DMS 273 (cell line): Measurements from ENCODE around the gene PLD3.
A peak's percentile ranks its signal among the peaks of the same experiment; 100 is the strongest.
"Not testable (repeated sequence)": the region's sequence is repeated elsewhere in the genome, so short reads cannot be mapped to it uniquely, and the experiment has no call there.

Source experiments
- DNase-seq: peaks from one replicate; lab custom pipeline; 2025; ENCODE audit not compliant: unreplicated experiment; lab: John Stamatoyannopoulos, UW

Gene PLD3

GRCh38 chr19:40363069-40363468 is 14.6 kb downstream of the PLD3 start:
- DNase-seq, result no peak

DNA sequence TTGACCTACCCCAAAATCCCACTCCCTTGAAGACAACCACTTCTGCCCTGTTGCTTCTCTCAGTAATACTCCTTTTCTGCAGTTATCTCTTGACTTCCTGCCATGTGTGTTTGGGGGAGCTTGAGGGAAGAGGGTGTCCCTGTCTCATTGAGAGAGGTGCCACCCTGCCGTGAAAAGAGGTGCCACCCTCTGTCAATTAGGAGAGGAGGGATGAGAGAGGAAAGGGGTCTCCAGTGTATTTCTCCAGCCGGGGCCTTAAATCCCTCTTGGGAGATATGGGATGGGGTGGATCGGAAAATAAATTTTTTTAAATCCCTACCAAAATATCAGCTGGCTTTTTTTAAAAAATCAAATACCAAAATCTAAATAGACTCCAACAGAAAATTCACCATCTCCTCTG is 16.5 kb downstream of the PLD3 start:
- no peak for DNase-seq

DNA sequence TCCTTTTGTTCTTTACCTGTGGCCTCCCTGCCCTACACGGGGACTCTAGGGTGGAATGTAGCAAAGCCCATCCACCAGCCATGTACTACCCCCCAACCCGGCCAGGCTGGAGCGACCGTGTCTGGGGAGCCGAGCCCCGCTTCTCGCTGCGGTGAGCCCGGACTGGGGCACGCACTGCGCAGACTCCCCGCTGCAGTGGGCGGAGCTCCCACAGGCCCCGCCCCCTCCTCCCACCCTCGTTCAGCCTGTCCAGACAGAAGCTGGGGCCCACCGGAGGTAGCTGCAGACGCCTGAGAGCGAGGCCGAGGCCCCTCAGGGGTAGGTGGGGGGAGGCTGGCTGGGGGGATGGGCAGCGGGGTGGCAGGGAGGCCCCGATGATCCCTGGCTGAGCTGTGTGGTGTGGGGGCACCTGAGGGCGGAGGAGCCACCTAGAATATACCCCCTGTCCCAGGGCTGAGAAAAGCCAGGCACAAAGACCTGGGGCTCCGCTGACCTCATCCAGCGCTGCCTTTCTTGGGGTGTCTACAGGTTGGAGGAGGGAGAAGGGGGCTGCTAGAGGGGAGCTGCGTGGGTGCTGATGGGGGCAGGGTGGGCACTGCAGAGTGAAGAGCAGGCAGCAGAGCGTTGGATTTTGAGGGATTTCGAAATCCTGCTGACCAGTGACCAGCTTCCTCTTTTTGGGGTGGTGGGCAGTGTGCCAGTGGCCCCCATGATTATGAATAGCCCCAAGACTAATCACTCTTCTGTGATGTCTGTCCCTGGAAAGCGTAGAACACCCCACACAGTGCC is 17.3 kb downstream of the PLD3 start:
- no peak for DNase-seq

DNA sequence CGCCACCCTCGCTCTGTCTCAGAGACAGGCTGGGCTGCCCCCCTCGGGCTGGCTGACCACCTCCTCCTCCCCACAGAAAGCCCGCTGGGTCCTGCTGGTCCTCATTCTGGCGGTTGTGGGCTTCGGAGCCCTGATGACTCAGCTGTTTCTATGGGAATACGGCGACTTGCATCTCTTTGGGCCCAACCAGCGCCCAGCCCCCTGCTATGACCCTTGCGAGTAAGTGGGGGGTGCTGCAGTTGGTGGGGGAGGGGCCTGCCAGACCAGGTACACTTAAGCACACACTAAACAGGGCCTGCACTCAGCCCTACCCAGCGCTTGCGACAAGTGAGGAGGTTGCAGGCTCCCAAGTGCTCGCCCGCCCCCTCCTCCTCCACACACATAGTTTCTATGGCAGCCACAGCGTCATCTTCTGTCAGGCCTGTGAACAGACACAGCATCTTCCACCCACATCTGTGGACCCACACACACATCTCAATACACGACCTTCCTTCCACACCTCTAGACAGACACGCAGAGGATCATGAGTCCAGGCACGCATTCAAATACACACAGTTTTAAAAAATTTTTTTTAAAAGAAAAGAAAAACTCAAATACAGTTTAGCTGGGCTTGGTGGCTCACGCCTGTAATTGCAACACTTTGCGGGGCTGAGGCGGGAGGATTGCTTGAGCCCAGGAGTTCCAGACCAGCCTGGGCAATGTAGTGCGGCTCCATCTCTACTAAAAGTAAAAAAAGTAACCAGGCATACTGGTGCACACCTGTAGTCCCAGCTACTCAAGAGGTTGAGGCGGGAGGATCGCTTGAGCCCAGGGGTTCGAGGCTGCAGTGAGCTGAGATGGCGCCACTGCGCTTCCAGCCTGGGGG is 18.4 kb downstream of the PLD3 start:
- DNase-seq, result no peak

DNA sequence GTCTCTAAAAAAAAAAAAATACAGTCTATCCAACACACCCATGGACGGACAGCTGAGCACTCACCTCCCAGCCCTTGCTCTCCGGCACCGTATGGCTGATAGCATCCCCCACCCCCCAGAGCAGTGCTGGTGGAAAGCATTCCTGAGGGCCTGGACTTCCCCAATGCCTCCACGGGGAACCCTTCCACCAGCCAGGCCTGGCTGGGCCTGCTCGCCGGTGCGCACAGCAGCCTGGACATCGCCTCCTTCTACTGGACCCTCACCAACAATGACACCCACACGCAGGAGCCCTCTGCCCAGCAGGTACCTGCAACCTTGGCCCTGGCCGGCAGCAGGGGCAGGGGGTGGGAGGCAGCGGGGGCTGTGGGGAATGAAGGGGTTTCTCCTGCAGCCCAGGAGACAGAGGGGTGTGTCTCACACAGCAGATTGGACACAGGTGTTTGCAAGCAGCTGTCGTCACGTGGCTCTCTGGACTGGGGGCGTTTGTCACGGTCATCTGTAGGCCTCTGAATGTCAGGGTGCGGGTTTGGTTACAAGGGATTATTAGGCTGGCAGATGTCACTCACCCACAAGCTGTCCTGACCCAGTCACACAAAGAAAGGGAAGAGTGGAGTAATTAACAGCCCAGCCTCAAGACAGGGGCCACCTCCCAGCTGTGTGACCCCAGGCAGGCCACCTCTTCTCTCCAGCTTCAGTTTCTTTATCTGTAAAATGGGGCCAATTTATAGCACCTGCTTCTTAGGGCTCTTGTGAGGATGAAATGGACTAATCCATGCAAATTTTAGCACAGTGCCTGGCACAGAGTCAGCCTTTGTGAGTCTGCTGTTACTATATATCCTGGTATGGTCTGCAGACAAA is 19.3 kb downstream of the PLD3 start:
- peak; percentile 26 for DNase-seq

- no peak for DNase-seq
Observed at GRCh38 chr19:40369797-40370196, 21.3 kb downstream of the PLD3 start.

- DNase-seq, result not testable (repeated sequence)
Observed at GRCh38 chr19:40370253-40370652, 21.8 kb downstream of the PLD3 start.

GRCh38 chr19:40370997-40371801 is 22.7 kb downstream of the PLD3 start:
- DNase-seq, result no peak

DNA sequence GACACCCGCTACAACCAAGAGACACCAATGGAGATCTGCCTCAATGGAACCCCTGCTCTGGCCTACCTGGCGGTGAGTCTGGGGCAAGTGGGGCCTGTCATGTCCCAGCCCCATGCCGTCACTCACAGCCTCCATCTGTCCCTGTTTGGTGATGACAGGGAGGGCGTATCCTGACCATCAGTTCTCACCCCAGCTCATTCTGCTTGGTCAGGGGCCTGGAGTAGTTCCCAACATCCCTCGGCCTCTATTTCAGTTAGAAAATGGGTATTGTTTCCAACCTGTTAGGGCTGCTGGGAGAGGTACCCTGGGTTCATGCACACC is 23.3 kb downstream of the PLD3 start:
- no peak for DNase-seq

- no peak for DNase-seq
Observed at GRCh38 chr19:40374084-40374483, 25.6 kb downstream of the PLD3 start.

GRCh38 chr19:40376286-40376862 is 27.9 kb downstream of the PLD3 start:
- DNase-seq, result no peak

DNA sequence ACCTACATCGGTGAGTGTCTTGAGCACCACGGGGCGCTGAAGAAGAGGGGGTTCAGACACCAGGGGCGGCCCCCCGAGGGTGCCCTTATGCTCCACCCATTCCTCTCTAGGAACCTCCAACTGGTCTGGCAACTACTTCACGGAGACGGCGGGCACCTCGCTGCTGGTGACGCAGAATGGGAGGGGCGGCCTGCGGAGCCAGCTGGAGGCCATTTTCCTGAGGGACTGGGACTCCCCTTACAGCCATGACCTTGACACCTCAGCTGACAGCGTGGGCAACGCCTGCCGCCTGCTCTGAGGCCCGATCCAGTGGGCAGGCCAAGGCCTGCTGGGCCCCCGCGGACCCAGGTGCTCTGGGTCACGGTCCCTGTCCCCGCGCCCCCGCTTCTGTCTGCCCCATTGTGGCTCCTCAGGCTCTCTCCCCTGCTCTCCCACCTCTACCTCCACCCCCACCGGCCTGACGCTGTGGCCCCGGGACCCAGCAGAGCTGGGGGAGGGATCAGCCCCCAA is 29.4 kb downstream of the PLD3 start:
- DNase-seq, result no peak

GRCh38 chr19:40378509-40378908 is 30.0 kb downstream of the PLD3 start:
- no peak for DNase-seq

- DNase-seq, result no peak
Observed at GRCh38 chr19:40379446-40380198, 31.1 kb downstream of the PLD3 start.

- DNase-seq, result no peak
Observed at GRCh38 chr19:40380199-40381037, 31.9 kb downstream of the PLD3 start.

DNA sequence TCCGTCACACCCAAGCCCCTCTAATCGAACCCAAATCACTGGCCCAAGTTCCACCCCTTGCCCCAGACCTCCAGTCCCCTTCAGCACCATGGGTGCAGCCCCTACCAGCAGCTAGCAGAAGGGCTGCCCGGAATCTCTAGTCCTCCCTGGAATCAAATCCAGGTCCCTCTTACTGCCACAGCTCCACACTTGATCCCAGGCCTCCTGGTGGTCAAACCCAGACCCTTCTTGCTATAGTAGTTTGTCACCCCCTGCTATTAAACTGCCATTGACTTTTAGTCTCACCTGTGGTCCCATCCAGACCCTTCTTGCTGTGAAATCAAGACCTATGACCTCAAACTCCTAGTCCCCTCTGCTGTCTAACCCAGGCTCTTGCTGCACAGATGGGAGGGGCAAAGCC is 32.8 kb downstream of the PLD3 start:
- DNase-seq, result peak; percentile 24

DNA sequence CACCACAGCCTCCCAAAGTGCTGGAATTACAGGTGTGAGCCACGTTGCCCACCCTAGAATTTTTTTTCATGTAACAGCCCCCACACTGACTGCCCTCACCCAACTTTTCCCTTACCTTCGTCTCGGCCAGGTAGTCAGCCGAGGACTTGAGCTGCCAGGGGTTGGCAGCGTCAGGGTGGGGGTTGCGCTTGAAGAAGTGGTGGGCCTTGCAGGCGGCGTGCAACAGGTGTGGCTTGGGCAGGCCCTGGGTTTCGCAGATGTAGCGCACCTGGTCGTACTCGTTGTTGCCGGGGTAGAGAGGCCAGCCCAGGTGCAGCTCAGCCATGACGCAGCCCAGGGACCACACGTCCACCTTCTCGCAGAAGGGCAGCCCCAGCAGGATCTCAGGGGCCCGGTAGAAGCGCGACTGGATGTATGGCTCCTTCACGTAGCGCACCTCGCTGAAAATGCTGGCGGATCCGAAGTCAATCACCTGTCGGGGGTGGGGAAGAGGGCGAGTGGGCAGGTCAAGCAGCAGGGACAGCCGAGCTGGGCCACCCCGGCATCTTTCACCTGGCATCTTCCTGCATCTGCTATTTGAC is 35.3 kb downstream of the PLD3 start:
- DNase-seq, result no peak

GRCh38 chr19:40387155-40387554 is 38.7 kb downstream of the PLD3 start:
- DNase-seq, result no peak
